EL (cell line): ENCODE measurements around the gene CCDC57.
A peak's percentile ranks its signal among the peaks of the same experiment; 100 is the strongest.

Experiments used
- DNase-seq: peaks from one replicate; pipeline ENCODE4 v3.0.0-alpha.2; 2016

Gene CCDC57

DNA sequence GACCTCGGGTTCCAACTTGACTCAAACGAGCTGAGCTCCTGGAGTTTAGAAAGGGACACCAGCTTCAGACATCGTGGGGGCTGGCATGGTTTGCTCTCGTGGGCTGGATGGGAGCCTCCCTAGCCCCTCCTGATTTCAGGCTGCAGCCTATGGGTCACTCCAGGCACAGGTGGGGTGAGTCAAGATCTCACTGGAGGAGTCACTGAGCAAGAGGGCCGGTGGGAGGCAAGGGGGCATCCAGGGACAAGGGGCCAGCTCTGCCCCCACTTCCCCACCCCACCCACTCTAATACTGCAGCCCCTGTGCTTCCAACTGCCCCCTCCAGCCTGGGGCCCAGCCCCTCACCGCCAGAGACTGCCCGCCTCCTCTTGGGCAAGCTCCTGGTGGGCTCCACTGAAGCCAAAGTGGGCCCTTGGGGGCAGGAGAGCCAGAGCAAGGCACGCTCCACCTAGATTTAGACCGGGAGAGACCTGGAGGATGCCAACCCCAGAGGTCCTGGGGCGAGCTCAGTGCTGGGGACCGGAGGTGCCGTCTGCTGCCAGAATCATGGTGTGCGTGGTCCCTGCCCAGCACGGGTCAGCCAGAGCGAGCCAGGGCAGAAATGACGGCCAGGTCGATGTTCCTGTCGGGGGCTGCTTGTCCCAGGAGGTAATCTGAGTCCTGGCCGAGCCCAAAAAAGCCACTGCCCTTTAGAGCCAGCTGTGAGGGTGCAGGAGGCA lies 22.6 kb upstream of the CCDC57 start:
- DNase-seq: no peak

DNA sequence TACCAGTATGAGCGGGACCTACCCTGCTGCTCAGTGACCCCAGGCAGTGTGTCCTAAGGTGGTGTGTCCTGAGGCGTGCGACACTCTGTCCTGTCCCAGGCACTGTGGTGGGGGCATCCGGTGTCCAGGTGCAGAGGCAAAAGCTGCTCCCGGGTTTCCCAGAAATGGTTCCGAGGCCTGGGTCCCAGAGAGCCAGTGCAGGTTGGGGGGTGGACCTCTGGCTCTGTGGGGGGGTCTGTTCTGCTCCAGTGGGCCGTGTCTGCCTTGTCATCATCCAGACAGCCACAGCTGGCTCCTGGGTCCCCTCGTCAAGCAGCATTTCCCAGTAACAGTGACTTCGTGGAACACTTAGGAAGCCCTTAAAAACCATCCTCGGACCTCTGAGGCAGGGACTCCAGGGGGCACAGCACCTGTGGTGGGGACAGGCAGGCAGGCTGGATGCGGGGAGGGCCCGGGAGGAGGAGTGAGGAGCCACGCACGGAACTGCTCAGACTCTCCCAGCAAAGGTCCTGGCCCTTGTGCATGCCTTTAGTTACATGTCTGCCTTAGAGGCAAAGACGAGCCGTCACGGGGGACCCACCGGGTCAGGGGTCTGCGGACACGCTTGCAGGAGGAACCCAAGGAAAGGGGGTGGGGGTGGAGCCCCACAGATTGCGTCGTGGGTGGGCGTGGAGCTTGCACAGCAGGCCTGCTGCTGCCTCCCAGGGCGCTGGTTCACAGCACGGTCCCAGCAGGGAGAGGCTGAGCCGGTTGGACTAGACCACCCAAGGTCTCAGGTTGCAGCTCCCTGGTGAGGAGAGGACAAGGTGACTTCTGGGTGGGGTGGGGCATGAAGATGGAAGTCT lies 21.8 kb upstream of the CCDC57 start:
- DNase-seq: no peak

DNA sequence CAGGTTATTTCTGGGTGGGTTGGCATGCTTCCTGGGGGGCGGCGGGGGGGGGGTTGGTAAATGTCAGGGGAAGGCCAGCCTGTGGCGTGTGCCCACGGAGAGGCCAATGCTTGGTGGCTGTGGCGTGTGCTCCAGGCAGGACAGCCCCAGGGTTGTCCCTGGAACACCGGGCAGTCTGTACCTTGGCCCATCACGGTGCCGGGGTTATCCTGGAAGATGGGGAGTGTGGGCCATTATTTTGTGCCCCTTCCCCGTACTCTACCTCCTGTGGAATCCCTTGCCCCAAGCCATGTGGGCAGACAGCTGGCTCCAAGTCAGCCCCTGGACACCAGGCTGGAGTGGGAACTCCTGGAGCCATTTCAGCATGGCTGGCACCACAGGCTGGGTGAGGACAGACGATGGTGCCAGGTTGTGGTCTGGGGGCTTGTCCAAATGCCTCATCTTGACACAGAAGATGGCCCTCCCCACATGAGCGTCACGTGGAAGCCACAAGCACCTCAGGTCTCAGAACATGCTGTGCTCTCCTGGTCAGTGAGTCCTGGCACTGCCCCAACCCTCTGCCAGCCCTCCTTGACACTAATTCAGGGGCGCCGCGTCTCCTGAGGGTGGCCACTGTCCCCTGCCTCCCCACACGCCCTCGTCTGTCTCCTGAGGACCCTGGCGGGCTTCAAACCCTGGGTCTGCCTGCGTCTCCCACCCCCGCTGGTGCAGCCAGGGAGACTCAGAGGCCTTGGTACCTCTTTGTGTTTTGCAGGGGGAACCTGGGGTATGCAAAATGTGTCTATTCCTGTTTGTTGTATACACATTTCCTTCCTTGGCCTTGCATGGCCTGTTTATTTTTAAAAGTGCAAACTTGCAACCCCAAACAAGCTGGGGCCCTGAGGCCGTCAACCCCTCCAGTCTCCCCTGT lies 20.5 kb upstream of the CCDC57 start:
- no peak for DNase-seq

DNA sequence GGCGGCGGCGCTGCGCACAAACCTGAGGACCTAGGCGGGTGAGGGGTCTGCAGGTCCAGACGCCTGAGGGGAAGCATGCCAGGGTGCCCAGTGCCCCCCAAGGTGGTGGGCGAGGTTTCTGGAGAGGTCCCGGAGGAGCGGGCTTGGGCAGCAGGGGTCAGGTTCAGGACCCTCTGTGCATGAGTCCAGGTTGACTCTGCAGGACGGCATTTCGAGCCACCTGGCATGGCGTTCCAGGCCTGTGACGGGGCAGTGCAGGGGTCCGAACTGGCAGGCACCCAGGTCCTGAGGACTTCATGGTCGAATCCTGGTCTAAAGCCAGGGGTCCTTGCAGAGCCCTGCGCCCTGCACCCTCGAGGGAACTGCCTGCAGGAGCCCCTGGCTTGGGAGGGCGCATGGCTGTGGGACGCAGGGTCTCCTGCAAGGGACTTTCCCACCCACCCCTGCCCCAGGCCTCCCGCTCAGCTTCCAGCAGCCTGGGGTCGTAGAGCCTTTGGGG lies 19.7 kb upstream of the CCDC57 start:
- DNase-seq: no peak

DNA sequence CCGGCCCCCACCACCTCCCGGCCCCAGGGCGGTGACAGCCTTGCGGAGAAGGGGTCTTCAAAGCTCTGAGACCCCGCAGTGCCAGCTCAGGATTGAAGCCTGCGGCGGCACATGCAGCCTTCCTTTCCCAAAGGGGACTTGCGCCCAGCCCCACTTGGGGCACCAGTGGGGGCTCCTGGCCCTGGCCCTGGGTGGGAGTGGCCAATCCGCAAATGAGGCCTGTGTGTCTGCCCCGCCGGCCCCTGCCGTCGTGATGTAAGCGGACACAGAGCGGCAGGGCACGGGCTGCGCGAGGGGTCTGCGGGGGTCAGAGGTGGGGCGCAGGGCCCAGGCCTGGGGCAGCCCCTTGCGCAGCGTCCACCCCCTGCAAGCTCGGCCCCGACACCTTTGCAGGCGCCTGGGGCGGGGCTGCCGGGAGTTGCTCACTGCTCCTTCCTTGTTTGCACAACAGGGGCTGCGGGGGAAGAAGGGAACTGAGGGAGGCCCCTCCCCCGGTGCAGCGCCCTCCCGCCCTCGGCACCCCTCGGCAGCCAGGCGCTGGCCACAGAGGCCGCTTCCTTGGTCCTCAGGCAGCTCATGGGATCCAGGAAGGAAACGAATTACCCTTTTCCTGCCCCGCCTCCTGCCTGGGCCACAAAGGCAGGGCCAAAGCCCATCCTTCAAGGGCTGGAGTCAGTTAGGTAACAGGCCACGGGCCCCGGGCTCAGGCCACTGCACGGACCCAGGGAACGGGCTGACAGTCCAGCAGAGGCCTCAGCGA lies 19.1 kb upstream of the CCDC57 start:
- DNase-seq: peak; percentile 74

DNA sequence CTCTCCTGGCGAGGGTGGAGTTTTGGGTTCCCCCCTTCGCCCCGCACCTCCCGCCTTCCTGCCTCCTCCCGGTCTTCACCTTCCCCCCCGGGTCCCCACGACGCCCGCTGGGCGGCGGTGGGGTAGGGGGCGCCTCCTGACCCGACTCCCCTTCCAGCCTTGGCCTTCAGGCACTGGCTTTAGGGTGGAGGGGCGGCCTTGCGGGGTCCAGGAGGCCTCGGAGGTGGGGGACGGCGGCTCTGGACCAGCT lies 18.6 kb upstream of the CCDC57 start:
- no peak for DNase-seq

DNA sequence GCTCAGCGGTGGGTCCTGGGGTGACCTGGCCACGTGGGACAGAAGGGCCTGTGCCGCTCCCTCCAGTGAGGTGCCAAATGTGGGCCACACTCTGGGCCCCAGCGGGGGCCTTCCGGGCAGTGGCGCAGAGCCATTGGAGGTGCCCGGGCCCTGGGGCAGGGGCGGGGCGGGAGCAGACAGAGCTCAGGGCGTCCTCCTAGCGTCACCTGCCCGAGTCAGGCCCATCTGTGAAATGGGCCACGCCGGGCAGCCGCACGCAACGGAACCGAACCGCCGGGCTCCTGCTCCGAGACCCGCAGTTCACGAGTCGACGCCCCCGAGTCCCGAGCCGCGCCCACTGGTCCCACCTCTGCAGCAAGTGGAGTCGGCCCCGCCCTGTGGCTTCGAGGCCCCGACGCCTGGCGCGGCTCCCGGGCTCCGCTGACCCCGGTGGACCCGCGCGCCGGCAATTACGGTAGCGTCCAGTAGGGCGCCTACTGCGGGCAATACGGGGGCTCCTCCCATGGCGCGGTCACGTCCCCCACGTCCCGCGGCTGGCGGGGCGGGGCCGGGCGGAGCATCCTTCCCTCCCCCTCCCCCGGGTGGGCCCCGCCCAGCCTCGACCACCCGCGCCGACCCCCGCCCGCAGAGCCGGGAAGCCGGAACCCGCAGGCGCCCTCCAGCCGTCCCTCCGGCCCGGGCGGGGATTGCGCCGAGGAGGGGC lies 18.1 kb upstream of the CCDC57 start:
- peak; percentile 95 for DNase-seq

DNA sequence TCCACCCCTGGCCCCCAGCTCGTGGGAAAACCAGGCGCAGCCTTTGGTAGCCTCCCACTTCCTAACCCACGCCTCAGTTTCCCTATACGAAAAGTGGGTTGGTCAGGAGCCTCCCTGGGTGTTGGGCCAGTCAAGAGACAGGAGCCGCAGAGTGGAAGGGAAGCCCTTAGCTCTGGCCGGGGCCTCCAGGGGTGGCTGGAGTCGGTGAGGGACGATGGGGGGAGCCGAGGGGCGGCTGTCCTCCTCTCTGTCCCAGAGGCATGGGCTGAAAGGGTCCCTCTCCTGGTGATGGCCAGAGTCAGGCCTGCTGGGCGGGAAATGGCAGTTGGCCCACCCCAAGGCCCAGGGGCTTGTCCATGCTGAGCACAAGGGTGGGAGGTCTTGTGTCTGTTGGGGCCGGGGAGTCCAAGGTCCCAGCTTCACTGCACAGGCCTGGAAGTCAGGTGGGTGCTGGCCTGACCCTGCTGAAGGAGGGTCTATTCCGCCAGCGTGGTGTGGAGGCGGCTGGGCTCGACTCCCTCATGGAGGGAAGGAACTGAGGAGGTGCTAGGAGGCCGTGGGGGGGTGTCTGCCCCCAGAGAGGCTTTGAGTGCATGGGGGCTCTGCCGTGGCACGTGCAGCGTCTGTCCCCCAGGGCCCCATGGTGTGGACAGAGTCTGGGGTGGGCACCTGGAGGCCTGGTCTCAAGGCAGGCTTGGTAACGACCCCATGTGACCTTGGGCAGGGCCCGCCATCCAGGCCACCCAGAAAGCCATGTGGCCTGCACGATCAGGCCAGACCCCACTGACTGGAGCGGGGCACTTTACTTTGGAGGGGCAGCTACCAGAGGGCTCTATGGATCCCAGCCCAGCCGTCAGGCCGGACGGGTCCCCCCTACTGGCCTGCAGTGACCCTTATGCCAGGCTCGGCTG lies 17.3 kb upstream of the CCDC57 start:
- no peak for DNase-seq

DNA sequence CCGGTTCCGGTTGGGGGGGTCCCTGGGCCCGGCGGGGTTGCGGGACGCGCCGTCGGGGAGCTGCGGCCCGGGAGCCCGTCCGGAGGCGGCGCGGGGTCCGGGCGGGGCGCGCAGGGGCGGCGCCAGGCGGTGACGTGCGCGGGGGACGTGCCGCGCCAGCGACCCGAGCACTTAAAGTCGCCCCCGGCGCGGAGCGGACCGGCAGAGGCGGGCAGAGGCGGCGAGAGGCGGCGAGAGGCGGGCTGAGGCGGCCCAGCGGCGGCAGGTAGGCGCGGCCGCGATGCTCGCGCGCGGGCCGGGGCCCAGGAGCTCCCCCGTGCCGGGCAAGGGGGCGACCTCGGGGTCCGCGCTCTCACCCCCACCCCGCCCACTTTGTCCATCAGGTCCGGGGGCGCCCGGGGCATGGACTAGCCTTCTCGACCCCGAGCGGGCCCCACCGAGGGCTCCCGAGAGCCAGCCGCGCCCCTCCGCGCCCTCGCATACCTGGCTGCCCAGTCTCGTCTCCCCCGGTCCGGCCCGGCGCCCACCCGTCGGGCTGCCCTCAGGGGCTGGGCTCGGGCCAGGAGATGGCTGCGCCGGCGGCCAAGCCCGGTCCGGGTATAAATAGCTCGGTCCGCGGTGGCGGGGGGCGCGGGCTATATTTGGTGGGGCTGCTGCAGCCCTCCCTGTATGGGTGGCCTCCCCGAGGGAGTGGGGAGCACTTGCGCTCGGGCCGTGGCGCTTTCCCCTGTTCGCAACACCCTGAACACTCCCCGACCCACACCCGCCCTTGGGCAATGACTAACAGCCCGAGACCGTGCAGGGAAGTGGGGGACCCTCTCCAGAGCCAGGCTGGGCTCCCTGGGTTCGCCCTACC lies 16.4 kb upstream of the CCDC57 start, which contains the start of gene SLC16A3:
TSS of gene SLC16A3 (plus strand) at position 201 of the 856 bp plus-strand sequence. CDS start 6,967 bp downstream, outside the sequence.
- DNase-seq: peak; percentile 86

DNA sequence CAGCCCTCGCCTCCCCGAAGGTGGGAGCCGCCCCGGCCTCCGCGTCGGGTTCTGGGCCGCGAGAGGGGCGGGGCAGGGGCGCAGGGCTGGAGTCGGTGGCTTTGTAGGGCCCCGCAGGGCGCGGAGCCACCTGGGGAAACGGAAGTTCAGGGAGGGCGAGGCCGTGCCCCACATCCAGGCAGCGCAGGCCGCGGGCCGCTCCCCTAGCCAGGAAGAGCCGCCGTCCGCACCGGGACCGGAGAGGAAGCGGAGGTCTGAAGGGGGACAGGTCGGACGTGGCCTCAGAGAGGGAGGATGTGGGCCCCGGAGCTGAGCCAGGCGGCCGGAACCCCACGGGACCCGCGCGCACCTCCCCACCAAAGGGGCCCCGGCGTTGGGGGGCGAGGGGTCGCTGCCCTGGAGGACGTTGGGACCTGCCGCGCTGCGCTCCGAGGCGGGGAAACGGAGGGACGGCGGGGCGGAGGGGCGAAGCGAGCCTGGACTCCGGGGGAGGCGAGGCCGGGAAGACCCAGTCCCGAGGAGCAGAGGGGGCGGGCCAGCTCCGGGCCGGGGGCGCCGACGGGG lies 15.7 kb upstream of the CCDC57 start:
- DNase-seq: peak; percentile 28

DNA sequence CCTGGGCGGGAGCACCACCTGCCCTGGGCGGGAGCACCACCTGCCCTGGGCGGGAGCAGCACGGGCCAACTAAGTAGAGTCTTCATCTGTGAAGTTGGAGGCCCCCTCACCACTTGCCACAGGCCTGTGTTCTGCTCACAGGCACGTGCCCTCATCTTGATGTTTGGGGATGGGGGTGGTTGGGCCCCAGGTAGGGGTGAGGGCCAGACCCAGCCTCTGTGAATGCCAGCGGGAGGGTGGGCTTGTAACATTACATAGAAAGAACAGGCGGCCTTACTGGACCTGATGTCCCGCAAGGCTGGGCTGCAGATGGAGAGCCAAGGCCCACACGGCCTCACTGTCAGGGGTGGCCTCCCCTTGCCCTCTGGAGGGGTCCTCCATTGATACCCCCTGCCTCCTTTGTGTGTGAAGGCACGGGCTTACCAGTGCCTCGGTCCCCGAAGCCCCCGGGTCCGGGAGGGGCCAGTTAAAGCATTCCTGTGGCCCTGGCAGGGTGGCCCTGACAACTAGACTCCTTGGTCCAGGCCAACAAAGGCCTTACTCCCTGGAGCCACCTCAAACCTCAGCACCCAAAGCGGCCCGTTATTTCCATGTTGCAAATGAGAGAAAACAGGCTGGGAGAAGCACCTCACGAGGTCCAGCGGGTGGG lies 15.1 kb upstream of the CCDC57 start:
- no peak for DNase-seq

DNA sequence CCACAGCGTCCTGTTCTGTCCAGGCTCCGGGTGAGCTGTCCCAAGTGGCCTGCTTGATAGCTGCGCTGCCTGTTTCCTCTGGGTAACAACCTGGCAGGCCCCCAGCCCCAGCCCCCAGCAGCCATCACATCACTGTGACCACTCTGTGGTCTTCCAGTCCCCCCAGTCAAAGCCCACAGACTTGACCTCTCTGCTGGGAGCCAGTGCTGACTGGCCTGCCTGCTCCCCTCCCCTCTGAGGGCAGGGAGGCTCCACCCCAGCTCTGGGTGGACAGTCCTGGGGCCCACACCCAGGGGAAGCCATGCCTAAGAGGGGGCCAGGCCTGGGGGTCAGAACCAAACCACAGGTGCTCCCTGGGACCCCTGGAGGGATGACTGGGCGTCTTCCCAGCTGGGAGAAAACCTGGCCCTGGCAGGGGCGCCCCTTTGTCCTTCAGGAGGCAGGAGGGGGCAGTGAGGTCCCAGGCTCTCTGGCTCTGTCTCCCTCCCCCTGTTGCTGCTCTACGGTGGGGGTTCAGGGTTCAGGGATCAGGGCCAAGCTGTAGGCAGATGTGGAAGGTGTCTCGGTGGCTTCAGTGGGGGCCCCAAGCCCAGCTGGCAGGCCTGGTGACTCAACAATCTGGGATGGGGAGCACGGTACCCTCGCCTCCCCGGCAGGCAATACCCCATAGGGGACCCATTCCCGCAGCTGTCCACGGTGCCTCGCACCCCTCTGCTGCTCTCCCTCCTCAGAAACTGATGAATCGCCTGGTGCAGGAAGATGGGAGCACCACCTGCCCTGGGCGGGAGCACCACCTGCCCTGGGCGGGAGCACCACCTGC lies 14.4 kb upstream of the CCDC57 start:
- no peak for DNase-seq

DNA sequence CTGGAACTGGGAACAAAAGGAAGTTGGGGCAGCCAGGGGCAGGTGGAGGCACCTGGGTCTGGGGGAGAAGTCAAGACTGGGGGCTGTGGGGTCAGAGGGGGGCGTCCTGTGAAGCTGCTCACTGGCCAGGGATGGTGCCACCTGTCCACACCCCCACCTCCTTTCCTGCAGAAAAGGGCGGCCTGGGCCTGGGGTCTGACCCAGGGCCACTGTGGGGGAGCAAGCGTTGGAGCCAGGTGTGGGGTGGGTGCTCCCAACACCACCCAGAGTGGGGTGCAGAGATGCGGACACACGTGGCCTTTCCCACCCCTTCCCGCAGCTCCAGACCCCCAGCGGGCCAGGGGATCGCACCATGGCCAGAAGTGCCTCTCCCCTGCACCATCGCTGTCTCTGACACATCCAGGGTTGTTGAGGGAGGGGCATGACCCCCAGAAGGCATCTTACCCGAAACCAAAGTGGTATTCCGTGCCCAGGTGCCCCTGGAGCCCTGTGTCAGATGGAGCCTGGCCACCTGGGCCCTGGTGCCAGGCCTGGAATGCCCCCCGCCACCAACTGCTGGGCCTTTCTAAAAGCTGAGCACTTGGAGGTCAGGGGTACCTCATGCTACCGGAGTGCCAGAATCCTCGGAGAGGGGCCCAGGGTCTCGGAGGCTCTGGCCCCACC lies 13.6 kb upstream of the CCDC57 start:
- DNase-seq: no peak

DNA sequence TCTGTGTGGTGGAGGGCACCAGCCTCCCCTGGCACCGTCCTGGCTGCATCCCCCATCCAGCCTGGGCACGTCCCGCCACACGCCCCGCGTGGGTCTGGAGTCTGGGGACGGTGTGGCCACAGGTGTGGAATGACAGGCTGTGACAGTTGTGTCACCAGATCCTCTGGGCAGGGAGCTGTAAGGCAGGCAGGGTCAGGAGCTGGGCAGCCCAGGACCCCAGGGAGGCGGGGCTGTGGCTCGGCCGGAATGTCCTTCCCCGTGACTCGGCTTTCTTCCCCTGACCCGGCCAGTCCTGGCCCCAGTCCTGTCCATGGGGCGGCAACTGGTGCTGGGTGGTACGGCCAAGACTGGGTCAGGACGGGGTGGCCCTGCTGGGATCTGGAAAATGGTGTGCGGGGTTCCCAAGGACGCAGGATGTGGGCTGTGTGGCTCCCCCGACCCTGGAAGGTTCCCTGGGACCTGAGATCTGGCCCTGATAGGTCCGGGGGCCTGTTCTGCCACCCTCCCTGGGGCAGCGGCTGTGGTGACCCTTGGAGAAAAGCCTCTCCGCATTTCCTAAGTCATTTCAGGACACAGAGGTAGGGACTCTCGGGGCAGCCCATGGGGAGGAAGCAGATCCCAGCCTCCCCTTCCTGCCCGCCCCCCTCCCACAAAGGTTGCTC lies 12.9 kb upstream of the CCDC57 start:
- DNase-seq: no peak

DNA sequence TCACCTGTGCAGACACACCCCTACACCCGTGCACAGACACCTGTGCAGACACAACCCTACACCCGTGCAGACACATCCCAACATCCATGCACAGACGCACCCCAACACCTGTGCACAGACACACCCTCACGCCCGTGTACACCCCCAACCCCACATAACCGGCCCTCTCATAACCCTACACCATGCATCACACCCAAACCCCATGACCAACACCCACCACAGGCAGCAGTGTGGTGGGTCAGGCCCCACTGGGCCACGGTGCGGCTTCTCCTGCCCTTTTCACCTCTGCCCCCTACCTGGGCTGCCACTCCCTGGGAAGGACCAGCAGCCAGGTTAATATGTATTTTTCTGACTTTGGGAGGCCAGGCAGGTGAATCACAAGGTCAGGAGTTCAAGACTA lies 12.0 kb upstream of the CCDC57 start:
- DNase-seq: no peak

DNA sequence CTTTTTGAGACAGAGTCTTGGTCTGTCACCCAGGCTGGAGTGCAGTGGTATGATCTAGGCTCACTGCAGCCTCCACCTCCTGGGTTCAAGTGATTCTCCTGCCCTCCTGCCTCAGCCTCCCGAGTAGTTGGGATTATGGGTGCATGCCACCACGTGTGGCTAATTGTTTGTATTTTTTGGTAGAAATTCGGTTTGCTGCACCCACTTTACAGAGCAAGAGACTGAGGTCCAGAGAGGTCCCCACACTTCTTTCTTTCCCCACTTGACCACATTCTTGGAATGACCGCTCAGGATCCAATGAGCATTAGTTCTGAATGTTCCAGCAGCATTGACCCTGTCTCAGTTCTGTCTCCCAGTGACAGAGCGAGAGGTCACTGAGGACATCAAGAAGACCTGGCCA lies 10.9 kb upstream of the CCDC57 start:
- DNase-seq: no peak

DNA sequence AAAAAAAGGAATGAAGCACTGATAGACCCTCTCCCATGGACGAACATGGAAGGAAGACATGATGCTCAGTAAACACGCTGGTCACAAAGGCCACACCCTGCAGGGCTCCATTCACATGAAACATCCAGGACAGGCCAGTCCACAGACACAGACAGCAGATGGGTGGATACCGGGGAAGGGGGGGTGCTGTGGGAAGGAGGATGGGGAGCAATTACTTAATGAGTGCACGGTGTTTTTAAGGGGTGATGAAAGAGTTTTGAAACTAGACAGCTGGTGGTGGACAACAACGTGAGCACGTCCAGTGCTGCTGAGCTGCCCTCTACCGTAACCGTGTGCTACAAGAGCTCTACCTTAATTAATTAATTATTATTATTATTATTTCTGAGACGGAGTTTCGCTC lies 10.2 kb upstream of the CCDC57 start:
- no peak for DNase-seq
